ENCODE measurements around the gene NAALADL2. TPM values are rescaled to one million over a fixed set of nuclear protein-coding genes. Genes with fewer than 3 reads are reported as not detected.

The NAALADL2 gene
- total and polyA plus RNA-seq, 2 of the 4 experiments (the other 2 are of a cell fraction): 3.8 to 19.2 TPM

GRCh38 chr3:175073219-175073905 is 214.2 kb downstream of the NAALADL2 start:
- dilution Hi-C loops (cut with HindIII; ENCODE audit: low sequenced_read_pairs, unreplicated experiment): no loop called here
- intact Hi-C loops (cut with micrococcal nuclease): loop anchor here (10.0 kb wide), 1 partner anchor 191 kb away; no protein-coding TSS in a partner anchor
- no peaks in the 10 kb centered on the region for H3K27me3 ChIP-seq (ENCODE audit: control insufficient read depth, insufficient read depth, low read length)

More at GRCh38 chr3:175073219-175073905, 214.2 kb downstream of the NAALADL2 start:
- no peak overlapping the region for H4K5ac ChIP-seq (ENCODE audit: low read depth, low read length)
- in situ Hi-C loops (cut with MboI; ENCODE audit: low sequenced_read_pairs): no loop called here
- no peak overlapping the region for H3K4me3 ChIP-seq (ENCODE audit: insufficient read depth, low read depth, low read length)
- no peak overlapping the region for H4K91ac ChIP-seq (ENCODE audit: insufficient read depth, low read depth, low read length)
- peaks cover 4% of the 10 kb centered on the region; the same call in 1 of the 2 replicates for H3K9me1 ChIP-seq (ENCODE audit: insufficient read depth, low read length)
- H3K9ac ChIP-seq (ENCODE audit: low read depth, low read length): no peak overlapping the region
- no peak overlapping the region for H3K23ac ChIP-seq (ENCODE audit: low read depth, low read length)
- no peak overlapping the region for H2AK5ac ChIP-seq (ENCODE audit: low read depth, low read length)
- H3K18ac ChIP-seq (ENCODE audit: low read depth, low read length): no peak overlapping the region
- H3K9me3 ChIP-seq (ENCODE audit: control insufficient read depth, insufficient read depth, low read length): no peaks in the 10 kb centered on the region
- H2BK5ac ChIP-seq (ENCODE audit: low read depth, low read length, poor library complexity, severe bottlenecking): no peak overlapping the region
- H3K27ac ChIP-seq (ENCODE audit: insufficient read depth, low read length): no peak overlapping the region; the same call in 1 of the 2 replicates
- no peak overlapping the region for H2AFZ ChIP-seq (replicated peaks; ENCODE audit: low read length, poor library complexity)
- no peak overlapping the region for H3K14ac ChIP-seq (replicated peaks; ENCODE audit: low read depth, low read length)
- no peak overlapping the region for H3K56ac ChIP-seq (ENCODE audit: extremely low read depth, insufficient read depth, low read length)
- no peak overlapping the region for H2BK120ac ChIP-seq (ENCODE audit: low read depth, low read length)
- H2BK15ac ChIP-seq (ENCODE audit: low read depth, low read length): no peak overlapping the region
- TF ChIP-seq SMC3 (IDR thresholded peaks at IDR 0.05; ENCODE audit: low read depth, low read length) (no peak), CHD1 (IDR thresholded peaks at IDR 0.05; ENCODE audit: low read depth, low read length) (no peak), MXI1 (IDR thresholded peaks at IDR 0.05; ENCODE audit: borderline replicate concordance, low read depth, low read length) (no peak), BHLHE40 (IDR thresholded peaks at IDR 0.05; ENCODE audit: low read depth, low read length) (no peak), FOS (IDR thresholded peaks at IDR 0.05; ENCODE audit: low read depth, low read length) (no peak), RAD21 (IDR thresholded peaks at IDR 0.05; ENCODE audit: low read length) (no peak), MAFK (IDR thresholded peaks at IDR 0.05; ENCODE audit: low read depth, low read length) (no peak), RCOR1 (IDR thresholded peaks at IDR 0.05; ENCODE audit: insufficient replicate concordance, low read length) (no peak), MAZ (IDR thresholded peaks at IDR 0.05; ENCODE audit: borderline replicate concordance, low read depth, low read length) (no peak), USF2 (IDR thresholded peaks at IDR 0.05; ENCODE audit: low read depth, low read length) (no peak), ELK1 (IDR thresholded peaks at IDR 0.05; ENCODE audit: borderline replicate concordance, low read depth, low read length) (no peak), CEBPB (IDR thresholded peaks at IDR 0.05; ENCODE audit: low read depth, low read length) (no peak), NFE2L2 (IDR thresholded peaks at IDR 0.05; ENCODE audit: low read depth, low read length) (no peak), POLR2A (IDR thresholded peaks at IDR 0.05; ENCODE audit: low read depth, low read length) (no peak), RFX5 (IDR thresholded peaks at IDR 0.05; ENCODE audit: low read depth, low read length) (no peak)
- TF ChIP-seq, protein P1, sequence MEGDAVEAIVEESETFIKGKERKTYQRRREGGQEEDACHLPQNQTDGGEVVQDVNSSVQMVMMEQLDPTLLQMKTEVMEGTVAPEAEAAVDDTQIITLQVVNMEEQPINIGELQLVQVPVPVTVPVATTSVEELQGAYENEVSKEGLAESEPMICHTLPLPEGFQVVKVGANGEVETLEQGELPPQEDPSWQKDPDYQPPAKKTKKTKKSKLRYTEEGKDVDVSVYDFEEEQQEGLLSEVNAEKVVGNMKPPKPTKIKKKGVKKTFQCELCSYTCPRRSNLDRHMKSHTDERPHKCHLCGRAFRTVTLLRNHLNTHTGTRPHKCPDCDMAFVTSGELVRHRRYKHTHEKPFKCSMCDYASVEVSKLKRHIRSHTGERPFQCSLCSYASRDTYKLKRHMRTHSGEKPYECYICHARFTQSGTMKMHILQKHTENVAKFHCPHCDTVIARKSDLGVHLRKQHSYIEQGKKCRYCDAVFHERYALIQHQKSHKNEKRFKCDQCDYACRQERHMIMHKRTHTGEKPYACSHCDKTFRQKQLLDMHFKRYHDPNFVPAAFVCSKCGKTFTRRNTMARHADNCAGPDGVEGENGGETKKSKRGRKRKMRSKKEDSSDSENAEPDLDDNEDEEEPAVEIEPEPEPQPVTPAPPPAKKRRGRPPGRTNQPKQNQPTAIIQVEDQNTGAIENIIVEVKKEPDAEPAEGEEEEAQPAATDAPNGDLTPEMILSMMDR (conservative IDR thresholded peaks at IDR 0.05; ENCODE audit: low read depth, low read length): no peak
- ATAC-seq (ENCODE audit: low read depth): no peak; the same call in 1 of the 2 replicates
- no peak overlapping the region for H4K8ac ChIP-seq (ENCODE audit: low read depth in 2 of 2, low read length in 2 of 2)
- H4K20me1 ChIP-seq (ENCODE audit: insufficient read depth, low read length): no peaks in the 10 kb centered on the region
- peaks cover 7% of the 10 kb centered on the region for H3K4me1 ChIP-seq (ENCODE audit: control insufficient read depth, insufficient read depth, low read length)
- H2AK9ac ChIP-seq (replicated peaks; ENCODE audit: low read depth, low read length, poor library complexity): no peak overlapping the region
- H2BK20ac ChIP-seq (ENCODE audit: low read depth, low read length): peak overlapping the region; percentile 63; the same call in 1 of the 2 replicates
- H3K79me1 ChIP-seq (ENCODE audit: low read depth in 1 of 2, low read length in 2 of 2): no peaks in the 10 kb centered on the region
- no peak overlapping the region for H3K4ac ChIP-seq (ENCODE audit: low read depth, low read length)
- CTCF ChIA-PET: no interaction called here
- peak overlapping the region; percentile 31; the same call in 1 of the 2 replicates for H3K4me2 ChIP-seq (ENCODE audit: low read depth, low read length)
- no TSS peak for BruUV-seq (replicated peaks)
- H3K36me3 ChIP-seq (ENCODE audit: control insufficient read depth, insufficient read depth, low read length): no peaks in the 10 kb centered on the region
- no CpG with 5 or more reads among the region's 6 CpGs for WGBS, 2 experiments (ENCODE audit: extremely low coverage in 2 of 2, insufficient read length in 1 of 2)
- DNase-seq: no peak
- POLR2A ChIA-PET (ENCODE audit: unreplicated experiment): no interaction called here

Measured in IMR-90 (cell line).